Measurements from ENCODE around the gene MXD4.

The MXD4 gene

DNA sequence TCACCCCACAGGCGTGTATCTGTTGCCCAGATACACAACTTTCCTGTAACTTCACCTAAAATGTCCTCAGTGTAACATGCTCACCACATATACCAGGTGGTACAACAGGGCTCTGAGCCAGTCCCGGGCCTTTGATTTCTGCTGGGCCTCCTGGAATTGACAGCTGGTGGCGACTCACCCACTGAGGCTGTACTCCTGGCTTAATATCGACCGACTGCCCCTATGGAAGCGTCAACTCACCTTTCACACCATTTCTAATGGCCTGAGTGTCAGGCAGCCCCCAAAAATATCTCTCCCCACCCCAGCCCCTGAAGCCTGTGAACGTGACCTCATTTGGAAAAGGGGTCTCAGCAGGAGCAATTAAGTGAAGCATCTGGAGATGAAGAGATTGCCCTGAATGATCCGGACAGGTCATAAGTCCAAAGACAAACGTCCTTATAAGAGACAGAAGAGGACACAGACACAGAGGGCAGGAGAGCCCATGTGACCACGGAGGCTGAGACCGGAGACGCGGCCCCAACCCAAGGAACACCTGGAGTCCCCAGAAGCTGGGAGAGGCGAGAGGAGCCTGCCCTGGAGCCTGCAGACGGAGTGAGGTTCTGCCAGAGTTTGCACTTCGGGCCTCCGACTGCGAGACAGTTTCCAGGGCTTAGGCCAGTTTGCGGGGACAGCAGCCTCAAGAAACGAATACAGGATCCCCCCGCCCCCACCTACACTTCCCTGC is 12.6 kb upstream of the MXD4 start:
- DNase-seq = no peak

DNA sequence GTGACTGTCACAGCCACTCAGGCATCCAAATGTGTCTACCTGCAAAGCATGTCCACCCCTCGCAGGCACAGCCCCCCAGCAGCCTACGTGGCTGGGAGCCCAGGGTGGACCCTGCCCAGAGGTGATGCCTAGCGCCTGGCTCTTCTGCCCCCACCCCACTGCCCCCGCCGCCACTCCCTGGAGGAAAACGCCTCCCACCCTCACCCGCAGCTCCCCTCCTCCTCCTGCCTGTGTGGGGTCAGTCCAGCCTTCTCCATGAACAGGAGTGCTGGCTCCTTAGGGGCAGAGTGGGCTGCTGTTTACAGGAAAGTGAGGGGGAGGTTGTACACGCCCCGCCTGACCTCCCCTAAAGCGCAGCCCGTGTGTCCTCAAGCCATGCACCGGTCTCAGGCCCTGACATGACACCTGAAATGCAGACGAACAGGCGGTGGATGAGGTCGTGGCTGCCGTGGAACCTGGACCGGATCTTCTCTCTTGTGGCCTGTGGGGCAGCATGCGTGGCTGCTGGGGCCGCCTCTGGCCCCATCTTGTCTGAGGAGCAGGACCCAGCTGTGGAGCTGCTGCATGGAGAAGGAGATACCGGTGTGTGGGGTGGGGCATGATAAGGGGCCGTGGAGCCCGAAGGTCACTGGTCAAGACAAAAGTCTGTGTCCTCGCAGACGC is 11.9 kb upstream of the MXD4 start:
- DNase-seq = no peak

DNA sequence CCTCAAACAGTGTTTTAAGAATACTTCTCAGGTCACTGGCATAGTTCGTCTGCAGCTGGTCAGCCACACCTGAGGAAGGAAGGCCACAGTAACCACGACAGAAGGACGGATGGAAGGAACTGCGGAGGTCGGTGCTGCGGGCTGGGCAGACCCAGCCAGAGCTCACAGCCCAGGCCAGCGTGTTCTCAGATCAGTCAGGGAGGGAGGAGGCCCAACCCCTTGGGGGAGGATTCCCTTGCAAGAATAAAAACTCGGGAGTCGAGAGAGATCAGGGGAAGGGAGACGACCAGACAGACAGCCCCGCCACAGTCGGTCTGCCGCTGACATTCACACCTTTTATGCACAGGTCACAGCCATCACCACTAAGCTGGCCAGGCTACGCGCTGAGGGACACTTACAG is 11.3 kb upstream of the MXD4 start:
- no peak for DNase-seq

DNA sequence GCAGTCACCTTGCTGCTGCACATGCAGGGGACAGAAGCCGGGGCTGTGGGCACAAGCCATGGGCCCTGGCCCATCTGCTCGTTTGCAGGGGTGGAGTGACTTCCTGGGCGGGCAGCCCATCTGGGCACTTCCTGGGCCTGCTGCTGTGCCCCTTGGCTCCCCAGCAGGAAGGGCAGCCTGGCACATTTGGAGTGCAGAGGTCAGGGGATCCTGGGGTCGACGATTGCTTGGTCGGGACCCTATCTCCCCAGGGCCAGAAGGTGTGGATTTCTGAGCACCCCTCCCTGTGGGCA is 10.9 kb upstream of the MXD4 start:
- DNase-seq = no peak

DNA sequence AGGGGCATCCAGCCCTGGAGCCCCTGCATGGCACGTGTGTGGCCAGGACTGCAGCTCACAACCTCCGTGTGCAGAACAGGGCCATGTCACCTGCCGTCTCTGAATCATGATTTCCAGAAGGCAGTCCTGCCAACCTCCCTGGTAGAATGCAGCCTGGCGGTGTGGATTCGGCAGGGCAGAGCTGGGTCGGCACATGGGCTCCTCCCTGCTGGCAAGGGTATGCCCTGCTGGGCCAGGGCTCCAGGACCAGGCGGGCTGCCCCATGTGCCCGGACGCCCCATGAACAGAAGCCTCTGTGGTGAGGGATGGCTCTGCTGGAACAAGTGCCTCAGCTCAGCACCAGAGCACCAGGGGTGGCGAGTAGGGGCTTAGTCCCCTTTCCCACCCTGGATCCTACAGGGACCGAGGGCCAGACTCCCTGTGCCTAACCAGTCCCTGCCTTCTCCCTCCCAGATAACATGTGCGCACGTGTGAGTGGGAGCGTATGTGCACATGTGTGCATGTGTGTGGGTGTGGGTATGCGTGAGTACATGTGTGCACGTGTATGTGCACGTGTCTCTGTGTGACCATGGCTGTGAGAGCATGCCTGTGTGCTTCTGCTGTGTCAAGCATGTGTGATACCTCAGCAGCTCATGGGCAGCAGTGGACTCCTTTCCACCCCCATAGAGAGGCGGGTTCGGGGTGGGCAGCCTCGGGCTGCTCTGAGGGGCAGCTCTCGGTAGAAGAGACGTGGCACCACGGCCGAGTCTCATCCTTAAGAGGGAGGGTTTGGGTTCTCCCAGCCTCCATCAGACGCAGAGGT is 10.3 kb upstream of the MXD4 start:
- no peak for DNase-seq

DNA sequence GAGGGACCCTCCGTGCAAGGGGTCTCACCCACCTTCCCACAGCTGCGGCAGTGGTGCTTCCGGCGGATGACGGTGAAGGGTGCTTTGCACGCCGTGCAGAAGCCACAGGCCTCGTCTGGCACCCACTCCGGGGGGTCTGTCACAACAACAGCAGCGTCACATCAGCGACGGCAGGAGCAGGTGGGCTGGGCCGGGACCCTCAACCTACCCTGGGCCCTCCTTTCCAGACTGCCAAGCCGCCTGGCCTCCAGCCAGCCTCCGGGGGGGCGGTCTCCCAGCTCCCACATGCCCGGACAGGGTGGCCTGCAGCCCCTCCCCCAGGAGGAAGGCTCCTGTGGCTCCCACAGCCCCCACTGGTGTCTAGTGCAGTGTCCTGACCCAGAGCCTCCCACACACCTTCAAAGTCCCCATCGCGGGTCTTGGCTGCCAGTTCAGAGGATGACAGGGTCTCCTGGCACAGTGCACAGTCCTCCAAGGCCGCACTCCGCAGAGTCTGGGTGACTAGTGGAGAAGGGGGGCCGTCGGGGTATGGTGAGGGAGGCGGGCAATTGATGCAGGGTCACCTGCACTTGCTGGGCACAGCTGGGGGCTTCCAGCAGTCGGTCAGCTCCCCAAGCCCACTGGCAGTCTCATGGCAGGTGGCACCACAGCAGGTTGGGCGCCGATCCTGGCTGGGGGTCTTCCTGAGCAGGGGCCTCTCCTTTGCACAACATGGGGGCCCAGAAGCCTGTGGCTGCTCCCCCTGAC is 9.5 kb upstream of the MXD4 start:
- DNase-seq = no peak

DNA sequence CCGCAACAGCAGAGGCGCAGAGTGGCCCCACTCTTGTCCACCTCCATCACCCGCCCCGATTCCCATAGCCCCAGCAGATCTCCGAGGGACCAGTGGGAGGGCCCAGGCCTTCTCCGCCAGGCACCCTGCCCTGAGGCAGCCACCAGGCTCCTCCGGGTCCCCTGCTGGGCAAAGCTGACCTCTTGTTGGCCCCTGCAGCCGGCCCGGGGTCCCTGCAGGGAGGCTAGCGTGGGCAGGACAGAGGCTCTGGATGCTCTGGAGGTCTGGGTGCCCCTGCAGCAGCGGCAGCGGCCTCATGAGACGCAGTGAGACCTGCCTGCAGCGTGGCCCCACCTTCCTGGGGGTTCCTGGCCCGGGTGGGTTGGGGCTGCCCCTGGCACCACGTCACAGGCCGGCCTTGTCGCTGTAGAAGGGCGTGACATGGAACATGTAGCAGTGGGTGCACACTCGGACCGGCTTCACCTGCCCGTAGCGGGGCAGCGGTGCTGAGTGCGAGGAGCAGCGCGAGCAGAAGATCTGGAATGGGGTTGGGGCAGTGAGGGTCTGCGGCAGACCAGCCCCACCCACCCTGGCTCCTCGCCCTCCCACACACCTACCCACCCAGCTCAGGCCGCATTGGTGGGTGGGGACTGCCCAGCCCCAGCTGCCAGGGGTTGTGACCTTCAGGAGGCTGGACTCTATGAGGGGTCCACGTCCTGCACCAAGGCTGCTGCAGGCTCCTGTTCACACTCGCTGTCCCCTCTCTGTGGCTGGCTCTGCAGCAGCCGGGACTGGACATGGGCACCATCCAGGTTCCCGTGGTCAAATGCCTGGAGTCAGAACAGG is 8.6 kb upstream of the MXD4 start:
- no peak for DNase-seq

- DNase-seq = no peak
Observed at GRCh38 chr4:2269618-2270163, 7.8 kb upstream of the MXD4 start.

DNA sequence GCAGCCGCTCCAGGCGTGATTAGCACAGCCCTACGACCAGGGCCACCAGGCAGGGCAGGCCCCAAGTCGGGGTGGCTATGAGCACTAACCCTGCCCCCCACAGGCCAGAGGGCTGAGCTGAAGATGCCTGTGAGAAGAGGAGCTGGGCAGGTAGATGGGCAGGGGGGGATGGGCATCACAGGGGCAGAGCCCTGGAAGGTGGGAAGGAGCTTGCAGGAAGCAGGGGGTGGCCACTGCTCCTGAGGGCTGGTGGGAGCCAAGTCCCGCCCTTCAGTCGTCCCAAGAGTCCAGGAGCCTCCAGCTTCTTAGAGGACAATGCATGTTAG is 7.3 kb upstream of the MXD4 start:
- DNase-seq = no peak

GRCh38 chr4:2268357-2269205 is 6.7 kb upstream of the MXD4 start:
- DNase-seq = no peak

DNA sequence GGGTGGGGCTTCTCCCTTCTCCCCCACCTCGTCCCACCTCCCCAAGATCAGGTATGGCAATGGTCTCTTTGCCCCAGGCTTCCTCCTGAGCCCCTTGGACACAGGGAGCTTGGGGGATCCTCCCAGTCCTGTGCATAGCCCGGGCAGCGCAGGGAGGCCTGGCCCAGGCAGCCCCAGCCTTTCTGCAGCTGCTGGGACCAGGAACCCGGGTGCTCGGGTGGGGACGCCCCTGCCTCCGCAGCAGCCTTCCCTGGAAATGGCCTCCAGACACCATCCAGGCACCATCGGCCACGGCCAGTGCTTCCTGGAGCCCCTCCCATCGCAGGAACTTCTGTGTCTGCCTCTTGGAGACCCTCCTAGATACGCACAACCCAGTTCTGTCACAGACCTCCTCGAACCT is 5.9 kb upstream of the MXD4 start:
- no peak for DNase-seq

GRCh38 chr4:2267320-2267811 is 5.5 kb upstream of the MXD4 start:
- DNase-seq = no peak

DNA sequence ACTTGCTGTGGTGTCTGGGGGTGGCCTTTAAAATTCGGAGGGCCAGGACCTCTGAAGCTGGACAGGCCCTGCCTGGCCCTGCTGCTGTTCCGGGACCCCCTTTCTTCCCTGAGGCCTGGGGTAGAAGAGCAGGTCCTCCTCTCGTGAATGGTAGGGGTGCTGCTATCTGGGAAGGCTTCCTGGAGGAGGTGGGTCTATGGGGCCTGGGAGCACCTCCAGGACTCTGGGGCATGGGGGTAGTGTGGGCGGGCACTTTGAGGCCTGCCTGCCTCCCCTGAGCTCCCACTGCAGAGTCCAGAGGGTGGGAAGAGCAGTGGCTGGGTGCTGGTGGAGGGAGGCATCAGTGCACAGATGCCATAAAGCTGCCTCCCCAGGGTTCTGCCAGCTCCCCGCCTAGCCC is 4.9 kb upstream of the MXD4 start:
- DNase-seq = no peak

DNA sequence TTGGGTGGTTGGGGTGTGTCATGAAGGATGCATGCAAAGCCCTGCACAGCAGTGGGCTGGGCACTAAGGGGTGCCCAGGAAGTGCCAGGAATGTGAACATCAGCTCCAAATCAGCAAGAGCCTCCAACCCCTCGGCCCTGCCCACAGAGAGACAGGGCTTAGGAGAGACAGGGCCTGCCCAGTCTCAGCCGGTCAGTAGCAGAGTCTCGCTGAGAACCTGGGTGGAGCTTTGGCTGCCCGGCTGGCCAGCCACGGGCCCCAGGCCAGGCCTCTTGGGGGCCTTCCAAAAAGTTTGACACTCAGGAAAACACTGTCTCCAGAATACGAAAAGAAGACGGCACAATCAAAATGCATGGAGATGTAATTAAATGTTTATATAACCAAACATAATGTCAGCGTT is 4.3 kb upstream of the MXD4 start:
- DNase-seq = no peak

DNA sequence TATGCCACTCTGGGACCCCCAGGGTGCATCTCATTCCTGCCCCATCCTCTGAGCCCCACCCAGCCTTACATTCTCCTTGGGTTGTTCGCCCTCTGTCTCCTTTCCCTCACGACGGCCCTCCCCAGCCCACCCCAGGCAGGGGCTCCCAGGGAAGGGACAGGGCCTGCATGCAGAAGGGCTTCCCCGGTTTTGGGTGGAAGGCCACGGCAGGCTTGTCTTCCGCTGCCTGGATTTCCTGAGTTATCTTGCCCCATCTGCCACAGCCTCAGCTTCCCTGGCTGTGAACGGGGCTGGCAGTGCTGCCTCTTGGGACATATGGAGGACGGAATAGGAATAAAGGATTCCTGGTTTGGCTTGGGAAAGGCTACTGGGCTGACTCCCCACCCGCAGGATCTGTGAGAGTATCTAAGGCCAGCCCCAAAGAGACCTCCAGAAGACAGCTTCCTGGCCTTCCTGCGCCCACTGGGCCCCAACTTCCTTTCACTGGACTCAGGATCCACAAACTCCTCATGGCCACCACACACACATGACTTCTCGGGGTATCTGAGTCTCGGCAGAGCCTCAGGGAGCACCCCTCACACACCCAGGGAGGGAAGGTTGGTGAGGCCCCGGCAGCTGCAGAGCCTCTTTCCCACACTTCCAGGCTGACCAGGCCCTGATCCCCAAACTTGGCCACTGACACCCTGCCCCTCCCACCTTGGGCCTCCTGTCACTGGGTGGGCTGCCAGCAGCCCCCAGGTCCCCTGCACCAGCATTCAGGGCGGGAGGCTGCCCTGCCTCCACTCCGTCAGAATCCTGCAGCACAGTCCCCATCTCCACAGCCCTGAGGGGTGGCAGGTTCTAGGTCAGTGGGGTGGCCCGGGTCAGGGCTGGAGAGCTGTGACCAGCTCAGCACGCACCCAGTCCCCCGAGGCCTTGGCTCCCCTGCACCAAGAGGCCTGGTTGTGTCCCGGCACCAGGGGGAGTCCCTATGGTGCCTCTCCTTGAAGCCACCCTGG is 3.5 kb upstream of the MXD4 start:
- DNase-seq = no peak

GRCh38 chr4:2264481-2265041 is 2.7 kb upstream of the MXD4 start:
- DNase-seq = no peak

DNA sequence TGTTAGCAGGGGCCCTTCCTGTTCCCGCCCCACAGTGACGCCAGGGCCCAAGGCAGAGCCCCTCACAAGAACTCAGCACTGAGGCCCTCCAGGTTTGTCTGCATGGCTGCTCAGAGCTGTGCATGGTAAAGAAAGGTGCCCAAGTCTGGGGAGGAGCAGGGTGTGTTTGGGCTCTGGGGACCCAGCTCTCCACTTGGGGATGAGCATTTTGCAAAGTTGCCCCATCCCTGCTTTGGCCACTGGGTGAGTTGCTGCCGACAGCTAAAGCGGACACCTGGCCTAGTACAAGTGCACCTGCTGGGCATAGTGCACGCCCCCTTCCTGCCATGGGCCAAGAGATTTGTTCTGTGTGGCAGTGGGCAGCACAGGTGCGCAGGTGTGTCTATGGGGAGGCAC is 2.0 kb upstream of the MXD4 start:
- no peak for DNase-seq

DNA sequence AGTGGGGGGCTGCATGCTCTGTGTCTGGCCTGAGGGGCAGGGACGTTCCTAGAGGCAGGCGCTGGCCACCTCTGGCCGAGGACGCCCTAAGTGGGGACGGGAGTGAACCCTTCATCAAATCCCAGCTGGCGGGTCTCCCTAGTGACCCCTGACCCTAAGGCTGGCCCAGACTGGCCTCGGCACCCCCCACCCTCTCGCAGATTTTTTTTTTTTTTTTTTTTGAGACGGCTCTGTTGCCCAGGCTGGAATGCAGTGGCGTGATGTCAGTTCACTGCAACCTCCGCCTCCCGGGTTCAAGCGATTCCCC is 988 bp upstream of the MXD4 start:
- DNase-seq = no peak

- peak; percentile 98 for DNase-seq
Observed at GRCh38 chr4:2262145-2262943, 435 bp upstream of the MXD4 start.

Data from activated CD4-positive, alpha-beta T cell treated with anti-CD3 and anti-CD28 coated beads for 48 hours (primary cell).